Measurements from ENCODE around the gene ABHD16B. TPM values are rescaled to one million over a fixed set of nuclear protein-coding genes. Genes with fewer than 3 reads are reported as not detected.

ABHD16B gene
- total and polyA plus RNA-seq, 10 of the 15 experiments (the other 5 are each of a cell fraction or from before 2014, with no cell fraction given), result 0.13 TPM; not detected in 9

GRCh38 chr20:63890201-63890576, 28.9 kb downstream of the ABHD16B start:
- SMC1A ChIA-PET (ENCODE audit: uncharacterized antibody, unreplicated experiment), result no interaction called here
- no peaks in the 10 kb centered on the region for H3K27me3 ChIP-seq (replicated peaks in 1 of 2; ENCODE audit: control insufficient read depth in 2 of 2, insufficient read depth in 2 of 2, low read length in 1 of 2)
- BruUV-seq (replicated peaks), result no TSS peak
- no peak for ATAC-seq
- TF ChIP-seq FOXK2 (IDR thresholded peaks at IDR 0.05) (no peak), MYC (IDR thresholded peaks at IDR 0.05; ENCODE audit: insufficient read depth, insufficient read length, insufficient replicate concordance, low read length, severe bottlenecking) (no peak), IRF5 (IDR thresholded peaks at IDR 0.05; ENCODE audit: borderline replicate concordance) (no peak), ELK1 (IDR thresholded peaks at IDR 0.05; ENCODE audit: low read depth, low read length) (no peak), SKIL (IDR thresholded peaks at IDR 0.05; ENCODE audit: low read depth, poor library complexity, severe bottlenecking) (no peak), REST (IDR thresholded peaks at IDR 0.05; ENCODE audit: low read depth, low read length) (no peak), CHD4 (IDR thresholded peaks at IDR 0.05) (no peak), SUZ12 (IDR thresholded peaks at IDR 0.05; ENCODE audit: unreplicated experiment) (no peak), BCL3 (IDR thresholded peaks at IDR 0.05; ENCODE audit: borderline replicate concordance, insufficient read depth, low read depth, low read length, poor library complexity, severe bottlenecking) (no peak)
- no peak for DNase-seq (ENCODE audit: low read depth, low spot score)
- H3K79me2 ChIP-seq (ENCODE audit: control insufficient read depth, insufficient read depth, low read length), result peaks cover 2% of the 10 kb centered on the region; the same call in 1 of the 2 replicates
- POLR2A ChIA-PET, result no interaction called here
- H3K9ac ChIP-seq (ENCODE audit: control insufficient read depth, insufficient read depth, low read length), result no peak overlapping the region
- WGBS (ENCODE audit: insufficient coverage, insufficient replicate concordance, low lambda C conversion rate, missing lambda C conversion rate), result 97% methylated on average over 7 of the region's 7 CpGs
- H3K4me2 ChIP-seq (ENCODE audit: control insufficient read depth, insufficient read depth), result no peak overlapping the region
- in situ Hi-C loops (cut with MboI) (no loop called here), intact Hi-C loops (cut with micrococcal nuclease; ENCODE audit: unreplicated experiment) (no loop called here)
- no peaks in the 10 kb centered on the region for H3K9me3 ChIP-seq (replicated peaks; ENCODE audit: control insufficient read depth, insufficient read depth, low read length)
- 0 out of 2 replicates have a peak, but pooled peaks cover 2% of the 10 kb centered on the region for H4K20me1 ChIP-seq (ENCODE audit: control insufficient read depth, insufficient read depth)
- H3K36me3 ChIP-seq (ENCODE audit: control insufficient read depth in 2 of 2, insufficient read depth in 2 of 2, low read length in 1 of 2), result peaks cover 12 to 17% of the 10 kb centered on the region in 2 experiments
- RAD21 ChIA-PET (ENCODE audit: unreplicated experiment), result no interaction called here
- no peak overlapping the region for H2AFZ ChIP-seq (ENCODE audit: control insufficient read depth, low read depth, low read length)
- no peaks in the 10 kb centered on the region for H3K4me1 ChIP-seq (ENCODE audit: control insufficient read depth, insufficient read depth, low read length)
- CTCF ChIA-PET, result no interaction called here
- FAIRE-seq, result no peak
- no peak overlapping the region for H3K27ac ChIP-seq (ENCODE audit: control insufficient read depth, insufficient read depth)
- H3K4me3 ChIP-seq, result no peak overlapping the region
